Activated naive CD4-positive, alpha-beta T cell treated with anti-CD3 and anti-CD28 coated beads for 36 hours (primary cell): ENCODE data around the gene MTX1. TPM values are rescaled to one million over a fixed set of nuclear protein-coding genes. Genes with fewer than 3 reads are reported as not detected.
"Not testable (repeated sequence)": the region's sequence is repeated elsewhere in the genome, so short reads cannot be mapped to it uniquely, and the experiment has no call there.

Source experiments
- CTCF ChIA-PET: fragments of 350-600 bp; sonication (Branson Sonifier 250); formaldehyde crosslinking; loops from one replicate; lab custom pipeline; 2021; ENCODE audit warnings: antibody characterized with exemption; lab: Charles Lee
- DNase-seq: peaks from one replicate; pipeline ENCODE4 v3.0.0-alpha.2; 2020
- H3K27ac Mint-ChIP-seq: one replicate; pipeline ENCODE4 v1.8.0; 2021; ENCODE audit warnings: mild to moderate bottlenecking, mixed read lengths
- H3K27me3 Mint-ChIP-seq: one replicate; pipeline ENCODE4 v1.8.0; 2021; ENCODE audit warnings: low read depth, mixed read lengths
- H3K36me3 Mint-ChIP-seq: one replicate; pipeline ENCODE4 v1.8.0; 2021; ENCODE audit warnings: low read depth, mixed read lengths
- H3K4me1 Mint-ChIP-seq: one replicate; pipeline ENCODE4 v1.8.0; 2021; ENCODE audit warnings: low read depth, mixed read lengths
- H3K4me3 Mint-ChIP-seq: one replicate; pipeline ENCODE4 v1.8.0; 2021; ENCODE audit warnings: mild to moderate bottlenecking, moderate library complexity, mixed read lengths
- H3K9me3 Mint-ChIP-seq: one replicate; pipeline ENCODE4 v1.8.0; 2021; ENCODE audit warnings: mixed read lengths
- intact Hi-C: fragments of 100-400 bp; cut with micrococcal nuclease; formaldehyde crosslinking; loops from one replicate; pipeline ENCODE4 v1.15.1; 2023
- total RNA-seq, 2 experiments: library from RNA; stranded (reverse); gene quantifications; one replicate each; pipeline ENCODE4 v1.2.3, GENCODE V29; 2021

Gene MTX1
- 10 to 100 TPM; 46.8 to 47.4 TPM for total RNA-seq

- peaks cover 29% of the 10 kb centered on the region for H3K4me1 Mint-ChIP-seq
- H3K27me3 Mint-ChIP-seq, result no peaks in the 10 kb centered on the region
- H3K36me3 Mint-ChIP-seq, result peaks cover 1% of the 10 kb centered on the region
- CTCF ChIA-PET, result interaction anchor here (1.1 to 5.7 kb wide), 7 partner anchors 10 to 53 kb away, joined by 3 to 57 read pairs (median 11); partner anchors contain the start of genes KRTCAP2 and SCAMP3
- no peaks in the 10 kb centered on the region for H3K9me3 Mint-ChIP-seq
- intact Hi-C loops, result loop anchor here (2.0 to 5.0 kb wide), 2 partner anchors 64 to 100 kb away; partner anchors contain the start of genes CLK2 and FDPS
- peak; percentile 89 for DNase-seq
- peak within 1 kb of the TSS; percentile 88 for H3K4me3 Mint-ChIP-seq
- peak within 1 kb of the TSS; percentile 71 for H3K27ac Mint-ChIP-seq
Measured at GRCh38 chr1:155208541-155209311, at the start of gene MTX1. Gene MTX1 (plus strand): TSS chr1:155208695. CDS start chr1:155208805, 110 bp downstream.

- Mint-ChIP-seq H3K27ac (no peak overlapping the region), H3K36me3 (no peaks in the 10 kb centered on the region), H3K4me1 (no peaks in the 10 kb centered on the region), H3K4me3 (no peak overlapping the region), H3K27me3 (no peaks in the 10 kb centered on the region), H3K9me3 (no peaks in the 10 kb centered on the region)
- CTCF ChIA-PET, result interaction anchor here (1.2 kb wide), 1 partner anchor 67 kb away, joined by 3 read pairs; no protein-coding TSS in a partner anchor
- intact Hi-C loops, result no loop called here
- DNase-seq, result no peak
Measured at GRCh38 chr1:155158991-155159390, 49.5 kb upstream of the MTX1 start.

- Mint-ChIP-seq H3K4me1 (no peaks in the 10 kb centered on the region), H3K4me3 (no peak overlapping the region), H3K27ac (no peak overlapping the region), H3K36me3 (no peaks in the 10 kb centered on the region), H3K9me3 (no peaks in the 10 kb centered on the region), H3K27me3 (no peaks in the 10 kb centered on the region)
- DNase-seq, result no peak
- intact Hi-C loops, result no loop called here
- CTCF ChIA-PET, result interaction anchor here (1.2 kb wide), 1 partner anchor 68 kb away, joined by 3 read pairs; no protein-coding TSS in a partner anchor
Measured at GRCh38 chr1:155160128-155160527, 48.4 kb upstream of the MTX1 start.

GRCh38 chr1:155162631-155163030 lies 45.9 kb upstream of the MTX1 start:
- H3K27me3 Mint-ChIP-seq, H3K4me3 Mint-ChIP-seq, intact Hi-C loops, DNase-seq, H3K36me3 Mint-ChIP-seq, H3K9me3 Mint-ChIP-seq, H3K4me1 Mint-ChIP-seq, H3K27ac Mint-ChIP-seq: not testable (repeated sequence)
- CTCF ChIA-PET, result interaction anchor here (0.9 to 1.9 kb wide), 3 partner anchors 56 to 77 kb away, joined by 3 to 7 read pairs (median 6); no protein-coding TSS in a partner anchor

- CTCF ChIA-PET, result interaction anchor here (0.7 to 1.9 kb wide), 5 partner anchors 9 to 79 kb away, joined by 3 to 7 read pairs (median 5); partner anchors contain the start of gene KRTCAP2
- H3K4me1 Mint-ChIP-seq, result peaks cover 11% of the 10 kb centered on the region
- H3K9me3 Mint-ChIP-seq, H3K27ac Mint-ChIP-seq, DNase-seq, intact Hi-C loops, H3K27me3 Mint-ChIP-seq, H3K36me3 Mint-ChIP-seq, H3K4me3 Mint-ChIP-seq: not testable (repeated sequence)
Measured at GRCh38 chr1:155163785-155164184, 44.7 kb upstream of the MTX1 start.

- H3K9me3 Mint-ChIP-seq, H3K4me3 Mint-ChIP-seq, H3K27me3 Mint-ChIP-seq, DNase-seq, intact Hi-C loops, H3K36me3 Mint-ChIP-seq, H3K27ac Mint-ChIP-seq: not testable (repeated sequence)
- CTCF ChIA-PET, result interaction anchor here (0.7 to 12.0 kb wide), 3 partner anchors 14 to 74 kb away, joined by 3 to 234 read pairs (median 3); no protein-coding TSS in a partner anchor
- H3K4me1 Mint-ChIP-seq, result peaks cover 11% of the 10 kb centered on the region
Measured at GRCh38 chr1:155164625-155165024, 43.9 kb upstream of the MTX1 start.

GRCh38 chr1:155166051-155166470 lies 42.4 kb upstream of the MTX1 start:
- peaks cover 8% of the 10 kb centered on the region for H3K36me3 Mint-ChIP-seq
- H3K27ac Mint-ChIP-seq, result no peak overlapping the region
- intact Hi-C loops, result no loop called here
- DNase-seq, result no peak
- no peaks in the 10 kb centered on the region for H3K27me3 Mint-ChIP-seq
- H3K9me3 Mint-ChIP-seq, result no peaks in the 10 kb centered on the region
- no peak overlapping the region for H3K4me3 Mint-ChIP-seq
- CTCF ChIA-PET, result interaction anchor here (0.6 to 12.0 kb wide), 11 partner anchors 20 to 301 kb away, joined by 3 to 234 read pairs (median 5); partner anchors contain the start of genes EFNA4 and SLC50A1
- peaks cover 14% of the 10 kb centered on the region for H3K4me1 Mint-ChIP-seq

- CTCF ChIA-PET, result interaction anchor here (1.1 to 12.0 kb wide), 12 partner anchors 21 to 173 kb away, joined by 3 to 234 read pairs (median 6); partner anchors contain the start of genes EFNA4 and SLC50A1
- Mint-ChIP-seq H3K27me3 (no peaks in the 10 kb centered on the region), H3K4me3 (no peak overlapping the region), H3K4me1 (peaks cover 17% of the 10 kb centered on the region), H3K36me3 (peaks cover 10% of the 10 kb centered on the region), H3K27ac (no peak overlapping the region), H3K9me3 (no peaks in the 10 kb centered on the region)
- DNase-seq, result no peak
- intact Hi-C loops, result loop anchor here (1.0 kb wide), 1 partner anchor 75 kb away; no protein-coding TSS in a partner anchor
Measured at GRCh38 chr1:155166471-155167165, 41.9 kb upstream of the MTX1 start.

- CTCF ChIA-PET, result interaction anchor here (0.6 to 12.0 kb wide), 23 partner anchors 11 to 1444 kb away, joined by 3 to 234 read pairs (median 4); partner anchors contain the start of genes EFNA4 and SLC50A1
- H3K4me1 Mint-ChIP-seq, result peaks cover 24% of the 10 kb centered on the region
- H3K27ac Mint-ChIP-seq, result no peak overlapping the region
- peak; percentile 95 for DNase-seq
- no peaks in the 10 kb centered on the region for H3K27me3 Mint-ChIP-seq
- peaks cover 10% of the 10 kb centered on the region for H3K36me3 Mint-ChIP-seq
- intact Hi-C loops, result loop anchor here (1.0 kb wide), 2 partner anchors 76 to 105 kb away; no protein-coding TSS in a partner anchor
- H3K4me3 Mint-ChIP-seq, result peak overlapping the region; percentile 51
- no peaks in the 10 kb centered on the region for H3K9me3 Mint-ChIP-seq
Measured at GRCh38 chr1:155167166-155168104, 41.1 kb upstream of the MTX1 start.

GRCh38 chr1:155168105-155168445 lies 40.4 kb upstream of the MTX1 start:
- CTCF ChIA-PET, result interaction anchor here (0.6 to 12.0 kb wide), 22 partner anchors 12 to 748 kb away, joined by 3 to 234 read pairs (median 4); partner anchors contain the start of genes EFNA4 and SLC50A1
- not testable (repeated sequence) for H3K27me3 Mint-ChIP-seq, H3K27ac Mint-ChIP-seq, H3K4me3 Mint-ChIP-seq, H3K9me3 Mint-ChIP-seq, DNase-seq
- H3K4me1 Mint-ChIP-seq, result peaks cover 26% of the 10 kb centered on the region
- H3K36me3 Mint-ChIP-seq, result peaks cover 10% of the 10 kb centered on the region
- intact Hi-C loops, result loop anchor here (1.0 kb wide), 1 partner anchor 106 kb away; no protein-coding TSS in a partner anchor
